D721Med (cell line): ENCODE results near the gene MTMR8.

ENCODE experiments used
- DNase-seq: peaks from one replicate; pipeline ENCODE4 v3.0.0; 2011; ENCODE audit warnings: low spot score; ENCODE audit not compliant: insufficient read length
- FAIRE-seq: peaks from 2 replicates; lab custom pipeline; 2011; peaks lifted over from hg19 to GRCh38; lab: Jason Lieb, UNC
- TF ChIP-seq, protein P1 (sequence below): IDR thresholded peaks from 2 replicates; pipeline ENCODE4 v1.5.1; 2012; ENCODE audit warnings: mild to moderate bottlenecking, control low read depth; ENCODE audit not compliant: insufficient read depth; ENCODE audit errors: missing control alignments

The MTMR8 gene

DNA sequence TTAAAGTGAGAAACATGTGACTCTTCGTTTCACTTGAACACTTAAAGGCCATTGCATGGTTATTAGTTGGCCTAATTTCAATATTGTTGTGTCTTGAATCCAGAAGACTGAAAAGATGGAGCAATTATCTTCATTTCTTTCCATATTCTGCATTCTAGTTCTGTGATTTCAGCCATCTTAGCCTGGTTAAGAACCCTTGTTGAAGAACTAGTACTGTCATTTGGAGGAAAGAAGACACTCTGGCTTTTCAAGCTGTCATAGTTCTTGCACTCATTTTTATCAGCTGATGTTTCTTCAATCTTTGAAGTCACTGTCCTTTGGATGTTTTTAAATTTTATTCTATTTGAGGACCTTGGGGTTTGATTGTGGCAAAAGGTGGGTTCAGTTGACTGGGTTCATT lies 81.6 kb downstream of the MTMR8 start:
- no peak for FAIRE-seq
- no peak for DNase-seq
- TF ChIP-seq, protein P1, sequence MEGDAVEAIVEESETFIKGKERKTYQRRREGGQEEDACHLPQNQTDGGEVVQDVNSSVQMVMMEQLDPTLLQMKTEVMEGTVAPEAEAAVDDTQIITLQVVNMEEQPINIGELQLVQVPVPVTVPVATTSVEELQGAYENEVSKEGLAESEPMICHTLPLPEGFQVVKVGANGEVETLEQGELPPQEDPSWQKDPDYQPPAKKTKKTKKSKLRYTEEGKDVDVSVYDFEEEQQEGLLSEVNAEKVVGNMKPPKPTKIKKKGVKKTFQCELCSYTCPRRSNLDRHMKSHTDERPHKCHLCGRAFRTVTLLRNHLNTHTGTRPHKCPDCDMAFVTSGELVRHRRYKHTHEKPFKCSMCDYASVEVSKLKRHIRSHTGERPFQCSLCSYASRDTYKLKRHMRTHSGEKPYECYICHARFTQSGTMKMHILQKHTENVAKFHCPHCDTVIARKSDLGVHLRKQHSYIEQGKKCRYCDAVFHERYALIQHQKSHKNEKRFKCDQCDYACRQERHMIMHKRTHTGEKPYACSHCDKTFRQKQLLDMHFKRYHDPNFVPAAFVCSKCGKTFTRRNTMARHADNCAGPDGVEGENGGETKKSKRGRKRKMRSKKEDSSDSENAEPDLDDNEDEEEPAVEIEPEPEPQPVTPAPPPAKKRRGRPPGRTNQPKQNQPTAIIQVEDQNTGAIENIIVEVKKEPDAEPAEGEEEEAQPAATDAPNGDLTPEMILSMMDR = no peak

DNA sequence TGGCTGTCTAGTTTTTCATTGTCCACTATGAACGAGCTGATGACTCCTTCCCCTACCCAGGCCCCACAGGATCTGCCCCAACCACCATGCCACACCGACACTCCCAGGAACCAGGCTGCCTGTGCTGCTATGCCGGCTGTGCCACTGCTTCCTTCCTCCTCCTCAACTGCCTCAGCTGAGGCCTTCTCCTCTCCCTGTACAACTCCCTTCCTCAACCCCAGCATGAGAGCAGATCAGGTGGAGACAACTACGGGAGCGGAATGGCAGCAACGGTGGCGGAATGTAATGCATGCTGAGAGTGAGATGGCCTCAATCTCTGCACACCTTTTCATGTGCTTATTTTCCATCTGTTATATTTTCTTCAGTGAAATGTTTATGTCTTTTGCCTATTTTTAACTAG lies 88.5 kb downstream of the MTMR8 start:
- TF ChIP-seq, protein P1 = no peak
- FAIRE-seq = no peak
- no peak for DNase-seq

- FAIRE-seq = no peak
- TF ChIP-seq, protein P1 = no peak
Measured at GRCh38 chrX:64291123-64291522, 104.1 kb downstream of the MTMR8 start.

DNA sequence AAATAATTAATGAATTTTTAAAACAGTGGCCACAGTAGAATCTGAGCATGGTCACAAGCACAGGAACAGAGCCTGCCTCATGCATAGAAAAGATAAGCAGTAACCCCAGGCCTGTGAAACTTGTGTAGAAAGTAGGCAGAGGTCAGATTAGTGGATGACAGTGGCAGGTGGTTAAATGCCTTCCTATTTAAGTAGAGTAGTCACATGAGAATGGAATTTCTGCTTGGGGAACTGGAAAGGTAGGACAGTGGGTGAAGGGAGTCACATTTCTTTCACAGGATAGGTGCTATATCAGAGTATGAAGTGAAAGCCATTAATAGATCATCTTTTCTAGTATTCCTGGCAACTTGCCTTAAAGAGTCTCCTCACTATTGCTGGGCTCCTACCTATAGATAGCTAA lies 130.0 kb downstream of the MTMR8 start:
- TF ChIP-seq, protein P1 = no peak
- FAIRE-seq = no peak
- DNase-seq = no peak

More at GRCh38 chrX:64291123-64291522, 104.1 kb downstream of the MTMR8 start:
- DNase-seq = no peak

DNA sequence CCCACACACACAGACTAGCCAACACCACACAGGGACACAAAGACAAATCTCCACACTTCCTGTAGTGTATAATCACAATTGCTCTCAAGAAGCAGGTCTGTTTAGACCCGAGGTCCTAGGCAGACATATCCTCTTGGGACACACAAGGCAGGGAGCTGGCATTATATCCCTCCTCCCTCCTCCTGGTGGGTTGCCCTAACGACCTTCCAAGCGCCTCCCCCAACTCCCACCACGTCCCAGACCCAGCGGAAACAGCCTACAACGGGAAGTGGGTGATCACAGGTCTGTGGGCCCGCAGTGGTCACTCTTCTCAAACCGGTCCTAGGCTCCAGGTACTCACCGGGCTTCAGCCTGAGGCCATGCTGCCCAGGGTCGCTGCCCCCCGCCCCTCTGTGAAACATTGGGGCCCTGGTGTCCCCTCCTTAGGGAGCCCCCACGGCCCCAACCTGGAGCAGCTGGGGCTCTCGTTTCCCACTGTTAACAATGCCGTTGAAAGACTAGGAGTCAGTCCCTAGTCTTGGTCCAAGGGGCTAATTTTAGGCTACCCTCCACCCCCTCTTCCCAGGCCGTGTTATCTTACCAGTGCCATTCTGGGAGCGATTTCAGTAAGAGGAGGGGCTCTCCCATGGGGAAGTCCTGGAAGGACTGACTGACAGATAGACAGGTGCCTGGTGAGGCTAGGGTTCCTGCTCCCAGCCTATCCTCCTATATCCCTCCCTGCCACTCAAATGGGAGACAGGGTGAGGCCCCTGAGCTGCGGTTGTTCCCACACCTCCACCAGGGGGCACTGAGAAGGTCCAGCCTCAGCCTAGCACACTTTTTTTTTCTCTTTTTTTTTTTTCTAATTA lies 164.9 kb downstream of the MTMR8 start, which contains the start of gene ASB12:
Gene ASB12, minus strand, starts transcription at position 485 of the 848 bp plus-strand sequence. CDS start 4,957 bp downstream, outside the sequence.
- no peak for DNase-seq
- TF ChIP-seq, protein P1 = no peak
- FAIRE-seq = no peak

DNA sequence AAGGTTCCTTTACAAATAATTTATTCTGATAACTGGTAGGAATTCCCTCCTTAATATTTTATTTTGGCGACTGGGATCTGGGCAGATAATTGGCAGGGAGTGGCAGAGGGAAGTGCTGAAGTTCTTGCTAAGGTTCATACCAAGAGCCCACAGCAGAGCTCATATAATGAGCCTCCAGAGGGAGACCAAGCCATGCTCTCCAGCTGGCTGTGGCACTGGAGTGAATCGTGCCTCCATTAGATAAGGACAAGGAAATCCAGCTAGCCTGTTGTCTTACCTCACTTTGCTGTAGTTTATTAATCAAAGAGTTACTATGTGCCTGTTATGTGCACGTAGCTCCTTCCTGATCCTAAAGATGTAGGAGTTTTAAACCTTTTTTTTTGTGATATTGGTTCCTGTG lies 166.1 kb downstream of the MTMR8 start:
- FAIRE-seq = no peak
- TF ChIP-seq, protein P1 = no peak
- DNase-seq = no peak
